Epithelial cell of proximal tubule (primary cell): ENCODE data around the gene VSTM4. TPM values are rescaled to one million over a fixed set of nuclear protein-coding genes. Genes with fewer than 3 reads are reported as not detected.

ENCODE experiments used
- DNase-seq: peaks from one replicate; pipeline ENCODE4 v3.0.0-alpha.2; 2011; ENCODE audit warnings: low read depth
- H3K4me3 ChIP-seq: 2 replicates; pipeline ENCODE4 v1.5.1; 2011; ENCODE audit warnings: low read depth, mild to moderate bottlenecking, low read length
- CTCF ChIP-seq: conservative IDR thresholded peaks from 2 replicates; pipeline ENCODE4 v1.5.1; 2012; ENCODE audit warnings: low read depth, mild to moderate bottlenecking, low read length
- total RNA-seq: library from RNA; depleted of rRNA; stranded (reverse); fragments of >200 nt; gene quantifications from 2 replicates; pipeline ENCODE4 v1.2.3, GENCODE V29; 2015

Gene VSTM4
- total RNA-seq, 1 donor from 2014 or later, result 0.40 TPM

GRCh38 chr10:49037187-49037586, 78.1 kb downstream of the VSTM4 start:
- DNase-seq, result peak; percentile 75
- TF ChIP-seq CTCF, result peak; percentile 19
- no peak overlapping the region for H3K4me3 ChIP-seq

- H3K4me3 ChIP-seq, result no peak overlapping the region
- no peak for DNase-seq
- TF ChIP-seq CTCF, result no peak
Observed at GRCh38 chr10:49036638-49037037, 78.7 kb downstream of the VSTM4 start.

GRCh38 chr10:49035920-49036319, 79.4 kb downstream of the VSTM4 start:
- DNase-seq, result no peak
- TF ChIP-seq CTCF, result no peak
- no peak overlapping the region for H3K4me3 ChIP-seq

- H3K4me3 ChIP-seq, result no peak overlapping the region
- no peak for TF ChIP-seq CTCF
- DNase-seq, result no peak
Observed at GRCh38 chr10:49034925-49035324, 80.4 kb downstream of the VSTM4 start.

GRCh38 chr10:49033939-49034338, 81.4 kb downstream of the VSTM4 start:
- TF ChIP-seq CTCF, result no peak
- H3K4me3 ChIP-seq, result no peak overlapping the region
- DNase-seq, result no peak

GRCh38 chr10:49029666-49030065, 85.7 kb downstream of the VSTM4 start:
- no peak overlapping the region for H3K4me3 ChIP-seq
- no peak for DNase-seq
- no peak for TF ChIP-seq CTCF

GRCh38 chr10:49028639-49029038, 86.7 kb downstream of the VSTM4 start:
- H3K4me3 ChIP-seq, result no peak overlapping the region
- no peak for DNase-seq
- TF ChIP-seq CTCF, result no peak
